Mesendoderm (in vitro differentiated cells): ENCODE measurements around the gene SWAP70.

Experiments used
- DNase-seq: peaks from one replicate; pipeline ENCODE4 v3.0.0; 2013
- H2AK5ac ChIP-seq: 2 replicates; pipeline ENCODE4 v1.6.1; 2013; ENCODE audit warnings: low read length, inconsistent platforms
- H2BK120ac ChIP-seq: 2 replicates; pipeline ENCODE4 v1.6.1; 2013; ENCODE audit warnings: low read depth, mild to moderate bottlenecking, low read length, moderate library complexity, mixed read lengths
- H2BK15ac ChIP-seq: replicated peaks from 2 replicates; pipeline ENCODE4 v1.6.1; 2013; ENCODE audit warnings: low read depth, mild to moderate bottlenecking, moderate library complexity
- H2BK5ac ChIP-seq: 2 replicates; pipeline ENCODE4 v1.6.1; 2013; ENCODE audit warnings: low read length, inconsistent platforms
- H3K18ac ChIP-seq: 2 replicates; pipeline ENCODE4 v1.6.1; 2013; ENCODE audit warnings: mild to moderate bottlenecking, low read length, mixed read lengths
- H3K23ac ChIP-seq: one replicate; pipeline ENCODE4 v1.6.1; 2013; ENCODE audit warnings: low read length
- H3K27ac ChIP-seq: 2 replicates; pipeline ENCODE4 v1.5.1; 2013; ENCODE audit warnings: low read depth, mild to moderate bottlenecking, inconsistent platforms, low read length, moderate library complexity
- H3K27me3 ChIP-seq: 2 replicates; pipeline ENCODE4 v1.6.1; 2013; ENCODE audit warnings: low read length, control low read depth, mild to moderate bottlenecking, inconsistent platforms; ENCODE audit not compliant: insufficient read depth, poor library complexity
- H3K36me3 ChIP-seq: 2 replicates; pipeline ENCODE4 v1.6.1; 2013; ENCODE audit warnings: low read length, inconsistent platforms; ENCODE audit not compliant: control insufficient read depth, insufficient read depth
- H3K4ac ChIP-seq: one replicate; pipeline ENCODE4 v1.6.1; 2013; ENCODE audit warnings: low read depth, mild to moderate bottlenecking, low read length, moderate library complexity
- H3K4me1 ChIP-seq: 2 replicates; pipeline ENCODE4 v1.6.1; 2013; ENCODE audit warnings: low read depth, low read length, inconsistent platforms; ENCODE audit not compliant: control insufficient read depth
- H3K4me2 ChIP-seq: 2 replicates; pipeline ENCODE4 v1.6.1; 2013; ENCODE audit warnings: low read length
- H3K4me3 ChIP-seq: 2 replicates; pipeline ENCODE4 v1.5.1; 2013; ENCODE audit warnings: mild to moderate bottlenecking, low read length
- H3K56ac ChIP-seq: one replicate; pipeline ENCODE4 v1.6.1; 2013; ENCODE audit warnings: low read length
- H3K79me1 ChIP-seq: 2 replicates; pipeline ENCODE4 v1.6.1; 2013; ENCODE audit warnings: low read length, inconsistent platforms
- H3K79me2 ChIP-seq: 2 replicates; pipeline ENCODE4 v1.6.1; 2013; ENCODE audit warnings: mild to moderate bottlenecking, low read length; ENCODE audit not compliant: control insufficient read depth, insufficient read depth
- H3K9ac ChIP-seq: 2 replicates; pipeline ENCODE4 v1.6.1; 2013; ENCODE audit warnings: low read length, inconsistent platforms
- H4K5ac ChIP-seq: one replicate; pipeline ENCODE4 v1.6.1; 2013; ENCODE audit warnings: low read length
- H4K8ac ChIP-seq: one replicate; pipeline ENCODE4 v1.6.1; 2013; ENCODE audit warnings: low read depth, mild to moderate bottlenecking, control low read depth, low read length, moderate library complexity
- WGBS: extraction: QIAGEN DNeasy Blood & Tissue Kit; methylation state at CpG from one replicate; pipeline ENCODE4 v1.1.7; 2013; ENCODE audit warnings: low lambda C conversion rate, missing lambda C conversion rate; ENCODE audit not compliant: insufficient coverage; ENCODE audit errors: extremely low coverage; 5-methylcytosine and 5-hydroxymethylcytosine counted together

SWAP70 gene

GRCh38 chr11:9783986-9784385, 120.1 kb downstream of the SWAP70 start:
- no peak overlapping the region for H3K4me2 ChIP-seq
- H3K18ac ChIP-seq = no peak overlapping the region
- H2BK15ac ChIP-seq = no peak overlapping the region
- no peak overlapping the region for H3K23ac ChIP-seq
- H4K5ac ChIP-seq = no peak overlapping the region
- DNase-seq = no peak
- WGBS = no CpG with 5 or more reads among the region's 2 CpGs
- no peak overlapping the region for H3K9ac ChIP-seq
- H3K56ac ChIP-seq = no peak overlapping the region
- peaks cover 1% of the 10 kb centered on the region for H3K36me3 ChIP-seq
- H3K79me2 ChIP-seq = no peaks in the 10 kb centered on the region
- no peak overlapping the region for H2BK5ac ChIP-seq
- H2BK120ac ChIP-seq = no peak overlapping the region
- peaks cover 2% of the 10 kb centered on the region for H3K79me1 ChIP-seq
- H3K27me3 ChIP-seq = no peaks in the 10 kb centered on the region
- no peak overlapping the region for H2AK5ac ChIP-seq
- no peaks in the 10 kb centered on the region for H3K4me1 ChIP-seq
- no peak overlapping the region for H3K4me3 ChIP-seq
- no peak overlapping the region for H3K4ac ChIP-seq
- no peak overlapping the region for H4K8ac ChIP-seq
- H3K27ac ChIP-seq = peak overlapping the region; percentile 29

- no peak overlapping the region for H3K56ac ChIP-seq
- no peak overlapping the region for H2BK5ac ChIP-seq
- no peaks in the 10 kb centered on the region for H3K27me3 ChIP-seq
- no peak overlapping the region for H3K27ac ChIP-seq
- H3K79me1 ChIP-seq = no peaks in the 10 kb centered on the region
- H3K79me2 ChIP-seq = no peaks in the 10 kb centered on the region
- no peak overlapping the region for H3K23ac ChIP-seq
- H3K4me1 ChIP-seq = no peaks in the 10 kb centered on the region
- no peak overlapping the region for H3K4me3 ChIP-seq
- H3K4ac ChIP-seq = no peak overlapping the region
- H2BK15ac ChIP-seq = no peak overlapping the region
- no peak overlapping the region for H3K4me2 ChIP-seq
- no peak overlapping the region for H3K9ac ChIP-seq
- no peak overlapping the region for H3K18ac ChIP-seq
- H2AK5ac ChIP-seq = no peak overlapping the region
- H4K5ac ChIP-seq = no peak overlapping the region
- H3K36me3 ChIP-seq = peaks cover 1% of the 10 kb centered on the region
- DNase-seq = no peak
- H4K8ac ChIP-seq = no peak overlapping the region
- 100% methylated on average over 1 of the region's 6 CpGs for WGBS
- no peak overlapping the region for H2BK120ac ChIP-seq
Measured at GRCh38 chr11:9784602-9785315, 120.9 kb downstream of the SWAP70 start.

GRCh38 chr11:9787260-9787659, 123.4 kb downstream of the SWAP70 start:
- H2BK120ac ChIP-seq = no peak overlapping the region
- no CpG with 5 or more reads among the region's 5 CpGs for WGBS
- H3K36me3 ChIP-seq = no peaks in the 10 kb centered on the region
- no peak overlapping the region for H2AK5ac ChIP-seq
- no peak overlapping the region for H2BK15ac ChIP-seq
- H3K4me1 ChIP-seq = no peaks in the 10 kb centered on the region
- H4K5ac ChIP-seq = no peak overlapping the region
- no peak overlapping the region for H4K8ac ChIP-seq
- no peak overlapping the region for H2BK5ac ChIP-seq
- no peaks in the 10 kb centered on the region for H3K79me2 ChIP-seq
- H3K4me2 ChIP-seq = no peak overlapping the region
- no peak overlapping the region for H3K4me3 ChIP-seq
- H3K27ac ChIP-seq = no peak overlapping the region
- no peaks in the 10 kb centered on the region for H3K27me3 ChIP-seq
- no peak for DNase-seq
- H3K4ac ChIP-seq = no peak overlapping the region
- H3K18ac ChIP-seq = no peak overlapping the region
- no peak overlapping the region for H3K9ac ChIP-seq
- no peak overlapping the region for H3K23ac ChIP-seq
- H3K79me1 ChIP-seq = no peaks in the 10 kb centered on the region
- H3K56ac ChIP-seq = no peak overlapping the region

- Histone ChIP-seq H3K23ac (no peak overlapping the region), H3K27me3 (no peaks in the 10 kb centered on the region), H2AK5ac (no peak overlapping the region), H2BK15ac (no peak overlapping the region), H4K8ac (no peak overlapping the region), H3K4me2 (no peak overlapping the region), H4K5ac (no peak overlapping the region), H2BK5ac (no peak overlapping the region), H3K18ac (no peak overlapping the region), H3K79me1 (no peaks in the 10 kb centered on the region), H3K4ac (no peak overlapping the region), H3K27ac (no peak overlapping the region), H3K36me3 (no peaks in the 10 kb centered on the region), H3K4me3 (no peak overlapping the region), H3K4me1 (no peaks in the 10 kb centered on the region), H3K9ac (no peak overlapping the region), H2BK120ac (no peak overlapping the region), H3K79me2 (no peaks in the 10 kb centered on the region), H3K56ac (no peak overlapping the region)
- no CpG with 5 or more reads among the region's 3 CpGs for WGBS
- DNase-seq = no peak
Measured at GRCh38 chr11:9787981-9788521, 124.2 kb downstream of the SWAP70 start.

- Histone ChIP-seq H4K8ac (no peak overlapping the region), H3K4me1 (no peaks in the 10 kb centered on the region), H3K56ac (no peak overlapping the region), H3K9ac (no peak overlapping the region), H3K4ac (no peak overlapping the region), H2AK5ac (no peak overlapping the region), H3K23ac (no peak overlapping the region), H3K18ac (no peak overlapping the region), H2BK5ac (no peak overlapping the region), H3K36me3 (no peaks in the 10 kb centered on the region), H3K4me2 (no peak overlapping the region), H3K4me3 (no peak overlapping the region), H3K79me2 (no peaks in the 10 kb centered on the region), H2BK120ac (no peak overlapping the region), H3K27ac (no peak overlapping the region), H3K27me3 (no peaks in the 10 kb centered on the region), H2BK15ac (no peak overlapping the region), H3K79me1 (no peaks in the 10 kb centered on the region), H4K5ac (no peak overlapping the region)
- no peak for DNase-seq
- WGBS = no CpG with 5 or more reads among the region's 3 CpGs
Measured at GRCh38 chr11:9789910-9790309, 126.0 kb downstream of the SWAP70 start.

- Histone ChIP-seq H3K79me1 (no peaks in the 10 kb centered on the region), H3K18ac (no peak overlapping the region), H3K4me1 (no peaks in the 10 kb centered on the region), H3K79me2 (no peaks in the 10 kb centered on the region), H2BK15ac (no peak overlapping the region), H2BK5ac (no peak overlapping the region), H3K56ac (no peak overlapping the region), H3K9ac (no peak overlapping the region), H2AK5ac (no peak overlapping the region), H2BK120ac (no peak overlapping the region), H3K4me2 (no peak overlapping the region), H3K27me3 (no peaks in the 10 kb centered on the region), H3K27ac (no peak overlapping the region), H3K23ac (no peak overlapping the region), H3K4ac (no peak overlapping the region), H4K5ac (no peak overlapping the region), H3K4me3 (no peak overlapping the region), H3K36me3 (no peaks in the 10 kb centered on the region), H4K8ac (no peak overlapping the region)
- no CpG with 5 or more reads among the region's 3 CpGs for WGBS
- no peak for DNase-seq
Measured at GRCh38 chr11:9790703-9791102, 126.8 kb downstream of the SWAP70 start.
